ENCODE measurements around the gene MYO1B. TPM values are rescaled to one million over a fixed set of nuclear protein-coding genes. Genes with fewer than 3 reads are reported as not detected.

Gene MYO1B
- total and polyA plus RNA-seq, 10 of the 15 experiments (the other 5 are each of a cell fraction or from before 2014, with no cell fraction given): 0.10 to 4.2 (median 1.6) TPM

GRCh38 chr2:191301971-191302370 lies 56.8 kb downstream of the MYO1B start:
- Histone ChIP-seq H3K36me3 (ENCODE audit: control insufficient read depth in 2 of 2, insufficient read depth in 2 of 2, low read length in 1 of 2) (no peaks in the 10 kb centered on the region), H4K20me1 (ENCODE audit: control insufficient read depth, insufficient read depth) (no peaks in the 10 kb centered on the region), H3K27ac (ENCODE audit: control insufficient read depth, insufficient read depth) (no peak overlapping the region), H3K4me3 (no peak overlapping the region), H3K4me2 (ENCODE audit: control insufficient read depth, insufficient read depth) (no peak overlapping the region), H3K27me3 (replicated peaks in 1 of 2; ENCODE audit: control insufficient read depth in 2 of 2, insufficient read depth in 2 of 2, low read length in 1 of 2) (peaks cover 0 to 3% of the 10 kb centered on the region in 2 experiments; a peak in 1 of 4 replicates), H3K79me2 (ENCODE audit: control insufficient read depth, insufficient read depth, low read length) (no peaks in the 10 kb centered on the region), H3K9ac (ENCODE audit: control insufficient read depth, insufficient read depth, low read length) (no peak overlapping the region), H3K9me3 (replicated peaks; ENCODE audit: control insufficient read depth, insufficient read depth, low read length) (no peaks in the 10 kb centered on the region), H3K4me1 (ENCODE audit: control insufficient read depth, insufficient read depth, low read length) (no peaks in the 10 kb centered on the region), H2AFZ (ENCODE audit: control insufficient read depth, low read depth, low read length) (no peak overlapping the region)
- ChIA-PET CTCF (interaction anchor here (0.7 to 0.9 kb wide), 2 partner anchors 47 to 136 kb away, joined by 3 read pairs; no protein-coding TSS in a partner anchor), RAD21 (ENCODE audit: unreplicated experiment) (no interaction called here), SMC1A (ENCODE audit: uncharacterized antibody, unreplicated experiment) (no interaction called here), POLR2A (no interaction called here)
- 0% methylated on average over 3 of the region's 3 CpGs for WGBS (ENCODE audit: insufficient coverage, insufficient replicate concordance, low lambda C conversion rate, missing lambda C conversion rate)
- intact Hi-C loops (cut with micrococcal nuclease; ENCODE audit: unreplicated experiment) (loop anchor here (1.0 to 10.0 kb wide), 2 partner anchors 137 to 247 kb away; no protein-coding TSS in a partner anchor), in situ Hi-C loops (cut with MboI) (no loop called here)
- FAIRE-seq (no peak), ATAC-seq (no peak), DNase-seq (ENCODE audit: low read depth, low spot score) (no peak)
- no TSS peak for BruUV-seq (replicated peaks)
- TF ChIP-seq ZBTB11 (CRISPR knock-in tag; IDR thresholded peaks at IDR 0.05): no peak
- no peak for TF ChIP-seq MYC (IDR thresholded peaks at IDR 0.05; ENCODE audit: insufficient read depth, insufficient read length, insufficient replicate concordance, low read length, severe bottlenecking)
- TF ChIP-seq E2F8 (IDR thresholded peaks at IDR 0.05; ENCODE audit: low read depth, partially characterized antibody): no peak
- no peak for TF ChIP-seq ZBTB33 (IDR thresholded peaks at IDR 0.05)
- no peak for TF ChIP-seq TCF7 (IDR thresholded peaks at IDR 0.05; ENCODE audit: borderline replicate concordance)
- no peak for TF ChIP-seq CBX5 (IDR thresholded peaks at IDR 0.05; ENCODE audit: low read depth)
- no peak for TF ChIP-seq TBL1XR1 (IDR thresholded peaks at IDR 0.05; ENCODE audit: low read depth, low read length)
- TF ChIP-seq MEF2B (IDR thresholded peaks at IDR 0.05; ENCODE audit: partially characterized antibody, poor library complexity, severe bottlenecking): no peak
- no peak for TF ChIP-seq ZZZ3 (IDR thresholded peaks at IDR 0.05; ENCODE audit: control insufficient read depth, insufficient read length, low read depth)
- no peak for TF ChIP-seq NR2F1 (conservative IDR thresholded peaks at IDR 0.05)
- no peak for TF ChIP-seq ZNF592 (IDR thresholded peaks at IDR 0.05)
- TF ChIP-seq SMC3 (IDR thresholded peaks at IDR 0.05; ENCODE audit: borderline replicate concordance, low read length): no peak

Measured in GM12878 (cell line).